Fibroblast of peridontal ligament (primary cell): Measurements from ENCODE around the gene LINC01488.

Experiments
- DNase-seq: peaks from one replicate; pipeline ENCODE4 v3.0.0-alpha.2; 2010; ENCODE audit errors: extremely low read depth

The LINC01488 gene

GRCh38 chr11:69479591-69480271, 1.7 kb upstream of the LINC01488 start:
- no peak for DNase-seq

- no peak for DNase-seq
Observed at GRCh38 chr11:69480547-69481392, 693 bp upstream of the LINC01488 start.

GRCh38 chr11:69482322-69482721, 859 bp downstream of the LINC01488 start:
- no peak for DNase-seq

GRCh38 chr11:69483170-69483569, 1.7 kb downstream of the LINC01488 start:
- DNase-seq, result no peak

- DNase-seq, result no peak
Observed at GRCh38 chr11:69483691-69484426, 2.4 kb downstream of the LINC01488 start.

- DNase-seq, result no peak
Observed at GRCh38 chr11:69484427-69485259, 3.2 kb downstream of the LINC01488 start.

- no peak for DNase-seq
Observed at GRCh38 chr11:69485337-69486041, 4.0 kb downstream of the LINC01488 start.

GRCh38 chr11:69486056-69486772, 4.8 kb downstream of the LINC01488 start:
- no peak for DNase-seq

GRCh38 chr11:69486773-69487291, 5.4 kb downstream of the LINC01488 start:
- peak; percentile 17 for DNase-seq

GRCh38 chr11:69487391-69487790, 5.9 kb downstream of the LINC01488 start:
- DNase-seq, result no peak

- DNase-seq, result no peak
Observed at GRCh38 chr11:69487849-69488542, 6.5 kb downstream of the LINC01488 start.

- no peak for DNase-seq
Observed at GRCh38 chr11:69488543-69488940, 7.1 kb downstream of the LINC01488 start.

- peak; percentile 11 for DNase-seq
Observed at GRCh38 chr11:69489031-69489745, 7.7 kb downstream of the LINC01488 start.

- DNase-seq, result no peak
Observed at GRCh38 chr11:69489746-69490365, 8.4 kb downstream of the LINC01488 start.

- no peak for DNase-seq
Observed at GRCh38 chr11:69490516-69490915, 9.1 kb downstream of the LINC01488 start.

- no peak for DNase-seq
Observed at GRCh38 chr11:69491071-69492031, 9.9 kb downstream of the LINC01488 start.
